BLaER1 (cell line): ENCODE measurements around the gene UBE4B.

ENCODE experiments used
- H3K27ac ChIP-seq: shearing (Covaris generic); formaldehyde crosslinking; 2 replicates; pipeline ENCODE4 v1.8.1; 2022
- H3K27me3 ChIP-seq: shearing (Covaris generic); formaldehyde crosslinking; 2 replicates; pipeline ENCODE4 v1.8.1; 2022
- H3K36me3 ChIP-seq: shearing (Covaris generic); formaldehyde crosslinking; 2 replicates; pipeline ENCODE4 v1.8.1; 2022
- H3K4me1 ChIP-seq: shearing (Covaris generic); formaldehyde crosslinking; 2 replicates; pipeline ENCODE4 v1.8.1; 2022
- H3K4me2 ChIP-seq: shearing (Covaris generic); formaldehyde crosslinking; 2 replicates; pipeline ENCODE4 v1.8.1; 2022
- H3K4me3 ChIP-seq: shearing (Covaris generic); formaldehyde crosslinking; 2 replicates; pipeline ENCODE4 v1.8.1; 2022
- H3K9ac ChIP-seq: shearing (Covaris generic); formaldehyde crosslinking; 2 replicates; pipeline ENCODE4 v1.8.1; 2022
- H3K9me3 ChIP-seq: shearing (Covaris generic); formaldehyde crosslinking; 2 replicates; pipeline ENCODE4 v1.8.1; 2022
- H4K20me1 ChIP-seq: shearing (Covaris generic); formaldehyde crosslinking; 2 replicates; pipeline ENCODE4 v1.8.1; 2022
- Cebpa-rat ChIP-seq: shearing (Covaris generic); IDR thresholded peaks from 2 replicates; pipeline ENCODE4 v1.8.1; 2022

The UBE4B gene

GRCh38 chr1:10161541-10162290 is 129.0 kb downstream of the UBE4B start:
- H3K4me3 ChIP-seq = no peak overlapping the region
- TF ChIP-seq Cebpa-rat = no peak
- H3K27me3 ChIP-seq = no peaks in the 10 kb centered on the region
- no peak overlapping the region for H3K27ac ChIP-seq
- H3K9me3 ChIP-seq = no peaks in the 10 kb centered on the region
- H4K20me1 ChIP-seq = no peaks in the 10 kb centered on the region
- H3K9ac ChIP-seq = no peak overlapping the region
- no peak overlapping the region for H3K4me2 ChIP-seq
- H3K36me3 ChIP-seq = peaks cover 82% of the 10 kb centered on the region
- peaks cover 7% of the 10 kb centered on the region; the same call in 1 of the 2 replicates for H3K4me1 ChIP-seq

- Histone ChIP-seq H3K4me1 (no peaks in the 10 kb centered on the region), H4K20me1 (no peaks in the 10 kb centered on the region), H3K27ac (no peak overlapping the region), H3K9ac (no peak overlapping the region), H3K9me3 (no peaks in the 10 kb centered on the region), H3K27me3 (no peaks in the 10 kb centered on the region), H3K4me3 (no peak overlapping the region), H3K36me3 (peaks cover 93% of the 10 kb centered on the region), H3K4me2 (no peak overlapping the region)
- no peak for TF ChIP-seq Cebpa-rat
Observed at GRCh38 chr1:10168912-10169514, 136.3 kb downstream of the UBE4B start.

GRCh38 chr1:10170239-10170574 is 137.4 kb downstream of the UBE4B start:
- H3K9me3 ChIP-seq = peaks cover 4% of the 10 kb centered on the region
- no peaks in the 10 kb centered on the region for H3K27me3 ChIP-seq
- H3K27ac ChIP-seq = no peak overlapping the region
- H3K36me3 ChIP-seq = peaks cover 91% of the 10 kb centered on the region
- H3K4me3 ChIP-seq = no peak overlapping the region
- H3K9ac ChIP-seq = no peak overlapping the region
- H3K4me2 ChIP-seq = no peak overlapping the region
- no peaks in the 10 kb centered on the region for H4K20me1 ChIP-seq
- TF ChIP-seq Cebpa-rat = no peak
- no peaks in the 10 kb centered on the region for H3K4me1 ChIP-seq

- H3K27me3 ChIP-seq = no peaks in the 10 kb centered on the region
- H3K9ac ChIP-seq = no peak overlapping the region
- no peaks in the 10 kb centered on the region for H4K20me1 ChIP-seq
- peaks cover 9% of the 10 kb centered on the region for H3K9me3 ChIP-seq
- H3K4me1 ChIP-seq = no peaks in the 10 kb centered on the region
- no peak overlapping the region for H3K4me2 ChIP-seq
- no peak overlapping the region for H3K4me3 ChIP-seq
- no peak overlapping the region for H3K27ac ChIP-seq
- no peak for TF ChIP-seq Cebpa-rat
- H3K36me3 ChIP-seq = peaks cover 88% of the 10 kb centered on the region
Observed at GRCh38 chr1:10171105-10171767, 138.5 kb downstream of the UBE4B start.

GRCh38 chr1:10171995-10172669 is 139.4 kb downstream of the UBE4B start:
- Histone ChIP-seq H4K20me1 (no peaks in the 10 kb centered on the region), H3K27me3 (no peaks in the 10 kb centered on the region), H3K9me3 (peaks cover 9% of the 10 kb centered on the region), H3K4me1 (no peaks in the 10 kb centered on the region), H3K4me2 (no peak overlapping the region), H3K4me3 (no peak overlapping the region), H3K9ac (no peak overlapping the region), H3K36me3 (peaks cover 80% of the 10 kb centered on the region), H3K27ac (no peak overlapping the region)
- TF ChIP-seq Cebpa-rat = no peak

- Histone ChIP-seq H3K9me3 (peaks cover 9% of the 10 kb centered on the region), H3K36me3 (peaks cover 67% of the 10 kb centered on the region), H3K27ac (no peak overlapping the region), H3K4me2 (no peak overlapping the region), H4K20me1 (no peaks in the 10 kb centered on the region), H3K9ac (no peak overlapping the region), H3K4me1 (no peaks in the 10 kb centered on the region), H3K4me3 (no peak overlapping the region), H3K27me3 (no peaks in the 10 kb centered on the region)
- no peak for TF ChIP-seq Cebpa-rat
Observed at GRCh38 chr1:10173582-10173981, 140.8 kb downstream of the UBE4B start.

- Histone ChIP-seq H3K4me1 (no peaks in the 10 kb centered on the region), H3K9me3 (peaks cover 9% of the 10 kb centered on the region), H3K27me3 (no peaks in the 10 kb centered on the region), H4K20me1 (no peaks in the 10 kb centered on the region), H3K36me3 (peaks cover 53% of the 10 kb centered on the region), H3K27ac (no peak overlapping the region), H3K4me2 (no peak overlapping the region), H3K4me3 (no peak overlapping the region), H3K9ac (no peak overlapping the region)
- TF ChIP-seq Cebpa-rat = no peak
Observed at GRCh38 chr1:10177876-10178275, 145.1 kb downstream of the UBE4B start.

GRCh38 chr1:10178597-10179405 is 146.0 kb downstream of the UBE4B start:
- Histone ChIP-seq H3K27ac (no peak overlapping the region), H3K9ac (no peak overlapping the region), H3K4me3 (no peak overlapping the region), H3K4me2 (no peak overlapping the region), H3K36me3 (peaks cover 47% of the 10 kb centered on the region), H3K9me3 (peaks cover 9% of the 10 kb centered on the region), H3K27me3 (no peaks in the 10 kb centered on the region), H4K20me1 (no peaks in the 10 kb centered on the region), H3K4me1 (no peaks in the 10 kb centered on the region)
- TF ChIP-seq Cebpa-rat = no peak

- H3K27me3 ChIP-seq = no peaks in the 10 kb centered on the region
- H3K9me3 ChIP-seq = peaks cover 9% of the 10 kb centered on the region
- no peak overlapping the region for H3K27ac ChIP-seq
- H3K36me3 ChIP-seq = peaks cover 41% of the 10 kb centered on the region
- no peaks in the 10 kb centered on the region for H4K20me1 ChIP-seq
- no peak overlapping the region for H3K4me2 ChIP-seq
- no peak for TF ChIP-seq Cebpa-rat
- H3K4me1 ChIP-seq = no peaks in the 10 kb centered on the region
- no peak overlapping the region for H3K4me3 ChIP-seq
- no peak overlapping the region for H3K9ac ChIP-seq
Observed at GRCh38 chr1:10179406-10180091, 146.8 kb downstream of the UBE4B start.
